Measurements from ENCODE around the gene DNM2. TPM values are rescaled to one million over a fixed set of nuclear protein-coding genes. Genes with fewer than 3 reads are reported as not detected.
A peak's percentile ranks its signal among the peaks of the same experiment; 100 is the strongest.

DNM2 gene
- total and polyA plus RNA-seq, 12 donors: 78.9 to 206 (median 131) TPM

GRCh38 chr19:10751109-10751953, 33.5 kb downstream of the DNM2 start:
- intact Hi-C loops (cut with DNase I): loop anchor here in 2 of 10 donors (5.0 kb wide), 1 partner anchor 34 kb away; the partner anchor contains the start of gene DNM2 (in 2 of the 2)

GRCh38 chr19:10752237-10752912, 34.5 kb downstream of the DNM2 start:
- 77 to 88% methylated on average over 8 of the region's 8 CpGs for WGBS, 2 donors
- DNase-seq (no peak), ATAC-seq (peak in 6 of 8 donors; percentile 13 to 85 (median 43))
- H3K36me3 ChIP-seq: peaks cover 0 to 4% (median 0%) of the 10 kb centered on the region in 9 donors
- peak overlapping the region; percentile 81 to 95 (median 86) for H3K27ac ChIP-seq
- H3K4me3 ChIP-seq: no peak overlapping the region
- TF ChIP-seq CTCF (IDR thresholded peaks at IDR 0.05): no peak
- intact Hi-C loops (cut with DNase I): loop anchor here in 2 of 10 donors (5.0 kb wide), 1 partner anchor 35 kb away; the partner anchor contains the start of gene DNM2 (in 2 of the 2)
- peaks cover 33 to 97% (median 78%) of the 10 kb centered on the region in 9 donors for H3K4me1 ChIP-seq
- H3K9me3 ChIP-seq: no peaks in the 10 kb centered on the region
- H3K27me3 ChIP-seq: no peaks in the 10 kb centered on the region

More at GRCh38 chr19:10751109-10751953, 33.5 kb downstream of the DNM2 start:
- H3K4me1 ChIP-seq: peaks cover 31 to 95% (median 75%) of the 10 kb centered on the region in 9 donors
- no peak for TF ChIP-seq CTCF (IDR thresholded peaks at IDR 0.05)
- no peak for DNase-seq
- 41 to 46% methylated on average over 21 of the region's 21 CpGs for WGBS, 2 donors
- peak overlapping the region in 3 of 10 donors; percentile 4 to 17 (median 16) for H3K4me3 ChIP-seq
- ATAC-seq: peak; percentile 45 to 80 (median 65)
- no peaks in the 10 kb centered on the region for H3K27me3 ChIP-seq
- H3K9me3 ChIP-seq: no peaks in the 10 kb centered on the region
- peak overlapping the region; percentile 81 to 95 (median 86) for H3K27ac ChIP-seq
- H3K36me3 ChIP-seq: peaks cover 0 to 4% (median 0%) of the 10 kb centered on the region in 9 donors

GRCh38 chr19:10752913-10753704, 35.2 kb downstream of the DNM2 start:
- H3K4me1 ChIP-seq: peaks cover 36 to 97% (median 77%) of the 10 kb centered on the region in 9 donors
- peak overlapping the region; percentile 81 to 95 (median 86) for H3K27ac ChIP-seq
- TF ChIP-seq CTCF (IDR thresholded peaks at IDR 0.05): no peak
- H3K27me3 ChIP-seq: no peaks in the 10 kb centered on the region
- intact Hi-C loops (cut with DNase I): loop anchor here in 2 of 10 donors (5.0 kb wide), 1 partner anchor 36 kb away; the partner anchor contains the start of gene DNM2 (in 2 of the 2)
- peaks cover 0 to 4% (median 0%) of the 10 kb centered on the region in 9 donors for H3K36me3 ChIP-seq
- DNase-seq: no peak
- ATAC-seq: no peak
- no peaks in the 10 kb centered on the region for H3K9me3 ChIP-seq
- 82 to 83% methylated on average over 10 of the region's 10 CpGs for WGBS, 2 donors
- H3K4me3 ChIP-seq: no peak overlapping the region

Measured in heart right ventricle (tissue), 16 donors.